PC-3 (cell line): ENCODE measurements around the gene IGFBP2. TPM values are rescaled to one million over a fixed set of nuclear protein-coding genes. Genes with fewer than 3 reads are reported as not detected.

Source experiments
- ATAC-seq: fragments of 200-7000 bp; cut with Tn5 transposase; 2 replicates; pipeline ENCODE4 v1.9.1; 2020; ENCODE audit warnings: mild to moderate bottlenecking, moderate library complexity
- BruUV-seq: library from RNA; stranded (reverse); fragments of 400-500 nt; replicated peaks from 2 replicates; lab custom pipeline; 2021; lab: Mats Ljungman, UMichigan
- CTCF ChIA-PET: fragments of 300-600 bp; sonication (Branson Sonifier 250); formaldehyde crosslinking; loops from one replicate; lab custom pipeline; 2022; ENCODE audit warnings: antibody characterized with exemption; lab: Charles Lee
- POLR2A ChIA-PET: fragments of 300-600 bp; sonication (Branson Sonifier 250); formaldehyde crosslinking; loops from one replicate; lab custom pipeline; 2022; ENCODE audit warnings: antibody characterized with exemption; ENCODE audit not compliant: unreplicated experiment; lab: Charles Lee
- DNase-seq: peaks from one replicate; pipeline ENCODE4 v3.0.0-alpha.2; 2015
- H2AFZ ChIP-seq: fragments of 300-600 bp; sonication (generic); 2 replicates; pipeline ENCODE4 v1.6.0; 2016; ENCODE audit warnings: antibody characterized with exemption, low read length
- H3F3A ChIP-seq: fragments of 300-600 bp; sonication (generic); one replicate; pipeline ENCODE4 v1.6.0; 2017; ENCODE audit warnings: antibody characterized with exemption, low read length, control low read depth, mild to moderate bottlenecking; ENCODE audit not compliant: unreplicated experiment
- H3K27ac ChIP-seq: fragments of 300-600 bp; sonication (generic); 2 replicates; pipeline ENCODE4 v1.5.1; 2016; ENCODE audit warnings: mild to moderate bottlenecking, low read length
- H3K27me3 ChIP-seq: fragments of 300-600 bp; sonication (generic); 2 replicates; pipeline ENCODE4 v1.6.1; 2016; ENCODE audit warnings: low read length, mixed read lengths
- H3K36me3 ChIP-seq: fragments of 300-600 bp; sonication (generic); 2 replicates; pipeline ENCODE4 v1.6.1; 2016; ENCODE audit warnings: low read depth, mixed run types, low read length, mixed read lengths
- H3K4me1 ChIP-seq: fragments of 300-600 bp; sonication (generic); 2 replicates; pipeline ENCODE4 v1.5.1; 2016; ENCODE audit warnings: low read length; ENCODE audit not compliant: insufficient read depth
- H3K4me2 ChIP-seq: fragments of 300-600 bp; sonication (generic); 2 replicates; pipeline ENCODE4 v1.6.0; 2016; ENCODE audit warnings: low read length
- H3K4me3 ChIP-seq: fragments of 300-600 bp; sonication (generic); 2 replicates; pipeline ENCODE4 v1.5.1; 2016; ENCODE audit warnings: mild to moderate bottlenecking, low read length, mixed read lengths
- H3K79me2 ChIP-seq: fragments of 300-600 bp; sonication (generic); 2 replicates; pipeline ENCODE4 v1.6.1; 2017; ENCODE audit warnings: low read length, mixed read lengths
- H3K9ac ChIP-seq: fragments of 300-600 bp; sonication (generic); 2 replicates; pipeline ENCODE4 v1.6.0; 2016; ENCODE audit warnings: mild to moderate bottlenecking, low read length
- H3K9me2 ChIP-seq: fragments of 300-600 bp; sonication (generic); replicated peaks from 2 replicates; pipeline ENCODE4 v1.6.1; 2016; ENCODE audit warnings: mixed run types, low read length, mixed read lengths
- H3K9me3 ChIP-seq: fragments of 300-600 bp; sonication (generic); 2 replicates; pipeline ENCODE4 v1.6.1; 2016; ENCODE audit warnings: low read length, mixed read lengths
- H4K20me1 ChIP-seq: fragments of 300-600 bp; sonication (generic); 2 replicates; pipeline ENCODE4 v1.6.1; 2016; ENCODE audit warnings: low read length, mixed read lengths
- CTCF ChIP-seq: fragments of 300-600 bp; sonication (generic); conservative IDR thresholded peaks from 2 replicates; pipeline ENCODE4 v1.5.1; 2017; ENCODE audit warnings: antibody characterized with exemption, low read depth, mild to moderate bottlenecking, low read length
- EZH2 ChIP-seq: fragments of 300-600 bp; sonication (generic); IDR thresholded peaks from one replicate; pipeline ENCODE4 v1.6.1; 2017; ENCODE audit warnings: antibody characterized with exemption, mild to moderate bottlenecking, low read length; ENCODE audit not compliant: unreplicated experiment
- EZH2phosphoT487 ChIP-seq: fragments of 300-600 bp; sonication (generic); IDR thresholded peaks from 2 replicates; pipeline ENCODE4 v1.6.1; 2018; ENCODE audit warnings: mild to moderate bottlenecking, antibody characterized with exemption, low read length, borderline replicate concordance
- intact Hi-C: fragments of 100-400 bp; cut with micrococcal nuclease; formaldehyde crosslinking; loops from 2 replicates; pipeline ENCODE4 v1.9.0; 2023
- total RNA-seq: library from RNA; depleted of rRNA; stranded (reverse); fragments of >200 nt; gene quantifications from 2 replicates; pipeline ENCODE4 v1.2.3, GENCODE V29; 2014

Gene IGFBP2
- total RNA-seq, 1 experiment from 2014 or later = 174 TPM

GRCh38 chr2:216671081-216671411, 37.8 kb downstream of the IGFBP2 start:
- TF ChIP-seq CTCF = no peak
- H3K9me3 ChIP-seq = no peaks in the 10 kb centered on the region
- ChIA-PET CTCF (interaction anchor here (0.6 kb wide), 1 partner anchor 1042 kb away, joined by 3 read pairs; no protein-coding TSS in a partner anchor), POLR2A (no interaction called here)
- no peaks in the 10 kb centered on the region for H3K36me3 ChIP-seq
- no peak overlapping the region for H3K4me3 ChIP-seq
- DNase-seq (no peak), ATAC-seq (no peak)
- no peaks in the 10 kb centered on the region for H3K9me2 ChIP-seq
- H3K27me3 ChIP-seq = no peaks in the 10 kb centered on the region
- H3K9ac ChIP-seq = no peak overlapping the region
- H3F3A ChIP-seq = no peaks in the 10 kb centered on the region
- intact Hi-C loops = no loop called here
- H3K4me1 ChIP-seq = no peaks in the 10 kb centered on the region; the same call in 1 of the 2 replicates
- no peaks in the 10 kb centered on the region for H4K20me1 ChIP-seq
- H3K79me2 ChIP-seq = no peaks in the 10 kb centered on the region
- H3K4me2 ChIP-seq = no peak overlapping the region
- BruUV-seq = no TSS peak
- H2AFZ ChIP-seq = no peak overlapping the region
- no peak overlapping the region for H3K27ac ChIP-seq

GRCh38 chr2:216671791-216672343, 38.6 kb downstream of the IGFBP2 start:
- H3K4me1 ChIP-seq = no peaks in the 10 kb centered on the region
- H3K9ac ChIP-seq = no peak overlapping the region
- intact Hi-C loops = no loop called here
- TF ChIP-seq EZH2phosphoT487 = no peak
- no peak for TF ChIP-seq EZH2
- no peak for TF ChIP-seq CTCF
- H3K9me2 ChIP-seq = no peaks in the 10 kb centered on the region
- H3K4me3 ChIP-seq = no peak overlapping the region
- BruUV-seq = no TSS peak
- no peaks in the 10 kb centered on the region for H3K27me3 ChIP-seq
- DNase-seq (no peak), ATAC-seq (no peak)
- H3K79me2 ChIP-seq = no peaks in the 10 kb centered on the region
- no peak overlapping the region for H2AFZ ChIP-seq
- H4K20me1 ChIP-seq = no peaks in the 10 kb centered on the region
- no peak overlapping the region for H3K27ac ChIP-seq
- H3K9me3 ChIP-seq = no peaks in the 10 kb centered on the region
- CTCF ChIA-PET = interaction anchor here (0.6 kb wide), 1 partner anchor 1041 kb away, joined by 3 read pairs; no protein-coding TSS in a partner anchor
- H3K36me3 ChIP-seq = no peaks in the 10 kb centered on the region
- no peak overlapping the region for H3K4me2 ChIP-seq
- H3F3A ChIP-seq = no peaks in the 10 kb centered on the region
- POLR2A ChIA-PET = no interaction called here

- H3K27ac ChIP-seq = no peak overlapping the region
- ChIA-PET POLR2A (no interaction called here), CTCF (no interaction called here)
- H3K9ac ChIP-seq = no peak overlapping the region
- no peak overlapping the region for H3K4me3 ChIP-seq
- H3K27me3 ChIP-seq = no peaks in the 10 kb centered on the region
- H4K20me1 ChIP-seq = no peaks in the 10 kb centered on the region
- H3K36me3 ChIP-seq = no peaks in the 10 kb centered on the region
- DNase-seq (no peak), ATAC-seq (no peak)
- TF ChIP-seq CTCF = no peak
- TF ChIP-seq EZH2 = no peak
- no peak for TF ChIP-seq EZH2phosphoT487
- no peak overlapping the region for H2AFZ ChIP-seq
- H3F3A ChIP-seq = no peaks in the 10 kb centered on the region
- intact Hi-C loops = no loop called here
- no peak overlapping the region for H3K4me2 ChIP-seq
- H3K79me2 ChIP-seq = no peaks in the 10 kb centered on the region
- no peaks in the 10 kb centered on the region for H3K4me1 ChIP-seq
- BruUV-seq = no TSS peak
- H3K9me3 ChIP-seq = no peaks in the 10 kb centered on the region
- no peaks in the 10 kb centered on the region for H3K9me2 ChIP-seq
Measured at GRCh38 chr2:216672466-216672865, 39.2 kb downstream of the IGFBP2 start.
